T-helper 2 cell (primary cell): ENCODE measurements around the gene ADARB2.
"Not testable (repeated sequence)": the region's sequence is repeated elsewhere in the genome, so short reads cannot be mapped to it uniquely, and the experiment has no call there.

Experiments used
- DNase-seq, 5 experiments: peaks; one replicate each; pipeline versions ENCODE4 v3.0.0 to v3.0.0-alpha.2; 2012 to 2022

Gene ADARB2

GRCh38 chr10:1451362-1451888 is 285.9 kb downstream of the ADARB2 start:
- DNase-seq: no peak

DNA sequence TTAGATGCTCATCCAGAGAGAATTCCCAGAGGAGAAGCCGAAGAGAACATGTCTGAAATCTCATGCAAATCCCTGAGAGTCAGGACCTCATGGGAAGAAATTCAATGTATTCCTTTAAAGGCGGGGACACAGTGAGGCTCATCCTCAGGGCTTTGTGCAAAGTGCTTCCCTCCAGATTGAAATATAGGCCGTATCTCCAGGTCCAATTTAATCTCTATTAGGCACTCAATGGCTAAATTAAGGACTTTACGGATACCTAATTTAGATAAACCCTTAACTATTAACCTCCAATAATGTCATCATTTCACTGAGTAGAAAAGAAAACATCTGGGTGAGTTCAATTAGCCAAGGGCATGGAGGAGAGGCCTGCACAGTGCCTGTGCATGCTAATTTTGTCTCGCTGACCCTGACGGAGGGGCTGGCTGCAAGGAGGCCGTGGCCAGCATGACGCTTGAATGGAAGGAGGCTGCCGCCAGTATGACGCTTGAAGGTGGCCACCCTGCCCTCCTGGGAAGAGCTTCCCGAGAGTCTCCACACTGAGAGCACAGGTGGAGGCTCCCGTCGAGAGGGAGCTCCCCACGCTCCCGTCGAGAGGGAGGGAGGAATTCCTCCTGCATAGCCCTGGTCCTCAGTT is 287.6 kb downstream of the ADARB2 start:
- DNase-seq: no peak

- DNase-seq: no peak
Measured at GRCh38 chr10:1449021-1449420, 288.3 kb downstream of the ADARB2 start.

- no peak for DNase-seq
Measured at GRCh38 chr10:1448252-1448930, 288.9 kb downstream of the ADARB2 start.

GRCh38 chr10:1444826-1445225 is 292.5 kb downstream of the ADARB2 start:
- no peak for DNase-seq

DNA sequence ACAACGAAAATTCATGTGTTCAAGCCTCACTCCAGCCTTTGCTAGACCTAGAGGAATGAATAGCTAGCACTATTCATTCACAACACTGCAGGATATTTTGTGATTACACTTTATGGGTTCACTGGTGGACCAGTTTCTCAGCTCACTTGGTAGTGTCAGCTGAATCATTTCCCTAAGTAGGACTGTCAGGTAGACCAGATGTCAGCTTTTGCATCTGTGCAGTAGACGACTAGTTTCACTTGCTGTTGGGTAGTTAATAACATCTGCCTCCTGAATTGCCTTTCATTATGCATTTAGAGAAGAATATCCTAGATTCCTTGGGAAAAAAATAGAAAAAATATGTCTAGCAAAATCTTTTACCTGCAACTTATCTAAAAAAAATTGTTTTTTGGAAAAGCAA is 296.4 kb downstream of the ADARB2 start:
- DNase-seq: no peak

DNA sequence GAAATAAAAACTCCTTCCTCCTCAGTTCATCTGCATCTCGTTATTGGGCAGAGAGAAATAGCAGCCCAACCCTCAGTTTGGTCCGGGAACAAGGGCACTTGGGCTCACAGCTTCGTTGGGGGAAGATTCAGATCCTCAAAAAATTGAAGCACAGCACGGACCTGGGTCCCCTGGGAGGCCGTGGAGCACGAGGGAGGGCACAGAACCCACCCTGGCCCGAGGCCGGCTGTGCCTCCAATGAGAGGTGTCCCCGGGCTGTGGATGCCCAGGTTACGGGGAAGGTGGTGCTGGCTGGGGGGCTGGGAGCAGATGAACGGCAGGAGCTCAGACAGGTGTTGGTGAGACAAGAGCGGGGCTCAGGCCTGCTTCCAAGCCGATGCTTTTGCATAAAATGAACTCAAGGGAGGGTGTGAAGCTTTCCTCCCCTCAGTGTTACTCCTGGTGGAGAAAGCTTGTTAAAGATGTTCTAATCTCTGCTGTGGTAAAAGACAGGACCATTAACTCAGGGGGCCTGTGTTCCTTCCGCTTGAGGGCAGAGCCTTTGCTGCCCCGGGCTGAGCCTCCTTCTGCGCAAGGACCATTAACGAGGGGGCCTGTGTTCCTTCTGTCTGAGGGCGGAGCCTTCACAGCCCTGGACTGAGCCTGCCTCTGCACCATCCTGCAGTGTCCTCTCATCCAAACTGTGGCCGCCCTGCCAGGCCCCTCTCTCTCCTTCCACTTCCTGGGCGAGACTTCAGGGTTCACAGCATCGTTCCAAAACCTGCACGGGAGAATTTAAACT is 302.2 kb downstream of the ADARB2 start:
- DNase-seq: no peak

DNA sequence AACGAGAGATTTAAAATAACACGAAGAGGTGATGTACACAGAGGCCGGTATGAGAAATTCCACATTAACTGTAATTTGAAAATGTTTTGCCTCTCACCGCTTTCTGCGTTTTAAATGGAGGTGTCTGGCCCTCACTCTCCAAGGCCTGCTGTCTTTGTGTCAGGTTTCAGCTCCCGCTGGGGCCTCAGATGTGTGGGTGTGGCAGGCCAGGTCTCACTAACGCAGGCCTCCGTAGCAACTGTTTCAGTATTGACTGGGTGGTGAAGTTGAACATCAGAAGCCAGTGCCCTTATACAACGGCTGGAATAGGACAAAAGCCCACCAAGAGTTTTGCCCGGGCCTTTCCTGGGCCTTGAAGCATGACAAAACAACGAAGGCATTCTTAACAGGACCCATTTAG is 303.1 kb downstream of the ADARB2 start:
- no peak for DNase-seq

- no peak for DNase-seq
Measured at GRCh38 chr10:1432161-1432560, 305.2 kb downstream of the ADARB2 start.

GRCh38 chr10:1431229-1431628 is 306.1 kb downstream of the ADARB2 start:
- DNase-seq: no peak

DNA sequence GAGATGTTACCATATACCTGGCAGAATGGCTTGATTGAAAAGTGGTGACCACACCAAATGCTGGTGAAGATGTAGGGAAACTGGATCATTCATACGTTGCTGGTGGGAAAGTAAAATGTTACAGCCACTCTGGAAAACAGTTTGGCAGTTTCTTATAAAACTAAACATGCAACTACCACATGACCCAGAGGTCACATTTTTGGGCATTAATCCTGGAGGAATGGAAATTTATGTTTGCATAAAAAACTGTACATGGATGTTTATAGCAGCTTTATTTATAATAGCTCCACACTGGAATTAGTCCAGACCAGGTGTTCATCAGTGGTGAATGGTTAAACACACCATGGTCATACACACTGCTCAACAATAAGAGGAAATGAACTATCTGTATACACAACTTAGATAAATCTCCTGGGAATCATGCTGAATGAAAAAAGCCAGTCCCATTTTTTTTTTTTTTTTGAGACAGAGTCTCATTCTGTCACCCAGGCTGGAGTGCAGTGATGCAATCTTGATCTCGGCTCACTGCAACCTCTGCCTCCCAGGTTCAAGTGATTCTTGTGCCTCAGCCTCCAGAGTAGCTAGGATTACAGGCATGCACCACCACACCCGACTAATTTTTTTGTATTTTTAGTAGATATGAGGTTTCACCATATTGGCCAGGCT is 309.7 kb downstream of the ADARB2 start:
- not testable (repeated sequence) for DNase-seq

DNA sequence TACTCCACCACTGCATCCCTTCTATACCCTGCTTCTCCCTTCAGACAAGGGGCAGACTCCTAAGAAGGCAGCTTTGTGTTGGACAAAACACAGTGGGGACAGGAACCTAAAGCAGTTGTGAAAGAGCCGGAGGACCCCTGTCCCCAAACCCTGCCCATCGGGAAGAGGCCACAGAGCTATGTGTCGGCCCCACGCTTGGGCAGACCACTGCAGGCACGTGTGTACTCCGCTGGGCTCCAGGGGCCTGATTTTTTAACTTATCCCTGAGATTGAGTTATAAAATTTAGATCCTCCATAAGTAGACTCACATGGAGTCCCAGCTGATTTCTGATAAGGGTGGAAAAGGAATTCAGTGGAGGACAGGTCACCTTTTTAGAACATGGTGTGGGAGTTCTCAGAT is 310.5 kb downstream of the ADARB2 start:
- DNase-seq: no peak

DNA sequence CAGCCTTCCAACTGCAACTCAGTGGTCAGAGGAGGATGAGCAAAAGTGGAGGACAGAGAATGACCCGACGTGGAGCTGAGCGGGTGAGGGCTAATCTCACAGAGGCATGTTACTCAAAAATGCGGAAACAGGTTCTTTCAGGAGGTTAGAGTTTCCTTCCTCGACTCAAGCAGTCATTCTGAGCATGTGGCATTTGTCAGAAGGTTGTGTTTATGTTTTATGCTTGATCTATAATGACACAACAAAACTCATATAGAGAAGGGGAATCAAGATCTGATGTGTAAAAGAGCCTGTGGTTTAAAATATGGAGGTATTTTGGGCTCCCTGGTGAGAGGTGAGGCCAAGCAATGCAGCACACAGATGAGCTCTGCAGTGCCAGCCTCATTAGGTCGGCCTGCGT is 311.4 kb downstream of the ADARB2 start:
- peak in 1 of 5 experiments; percentile 68 for DNase-seq

DNA sequence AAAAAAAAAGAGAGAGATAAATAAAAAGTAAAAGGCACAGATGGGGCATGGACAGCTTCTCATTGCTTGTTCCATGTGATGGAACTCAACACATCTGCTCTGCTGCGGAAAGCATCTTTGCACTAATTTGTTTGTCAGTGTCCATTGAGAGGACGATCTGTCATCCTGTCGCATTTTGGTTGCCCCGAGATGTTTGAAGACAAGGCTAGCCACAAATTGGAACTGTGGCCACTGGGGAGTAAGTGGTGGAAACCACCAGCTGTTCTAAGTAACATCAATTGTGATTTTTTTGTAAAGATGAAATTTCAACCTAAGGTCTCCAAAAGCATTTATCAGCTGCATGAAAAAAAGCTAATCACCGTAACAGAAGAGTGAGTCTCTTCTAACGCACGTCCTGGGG is 312.7 kb downstream of the ADARB2 start:
- no peak for DNase-seq

DNA sequence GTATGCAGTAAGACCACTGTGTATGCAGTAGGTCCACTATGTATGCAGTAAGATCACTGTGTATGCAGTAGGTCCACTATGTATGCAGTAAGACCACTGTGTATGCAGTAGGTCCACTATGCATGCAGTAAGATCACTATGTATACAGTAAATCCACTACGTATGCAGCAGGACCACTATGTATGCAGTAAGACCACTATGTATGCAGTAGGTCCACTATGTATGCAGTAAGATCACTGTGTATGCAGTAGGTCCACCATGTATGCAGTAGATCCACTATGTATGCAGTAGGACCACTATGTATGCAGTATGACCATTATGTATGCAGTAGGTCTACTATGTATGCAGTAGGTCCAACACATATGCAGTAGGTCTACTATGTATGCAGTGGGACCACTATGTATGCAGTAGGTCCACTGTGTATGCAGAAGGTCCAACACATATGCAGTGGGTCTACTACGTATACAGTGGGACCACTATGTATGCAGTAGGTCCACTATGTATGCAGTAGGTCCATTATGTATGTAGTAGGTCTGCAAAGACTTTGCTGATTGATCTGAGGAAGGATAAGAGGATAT is 313.6 kb downstream of the ADARB2 start:
- DNase-seq: no peak

DNA sequence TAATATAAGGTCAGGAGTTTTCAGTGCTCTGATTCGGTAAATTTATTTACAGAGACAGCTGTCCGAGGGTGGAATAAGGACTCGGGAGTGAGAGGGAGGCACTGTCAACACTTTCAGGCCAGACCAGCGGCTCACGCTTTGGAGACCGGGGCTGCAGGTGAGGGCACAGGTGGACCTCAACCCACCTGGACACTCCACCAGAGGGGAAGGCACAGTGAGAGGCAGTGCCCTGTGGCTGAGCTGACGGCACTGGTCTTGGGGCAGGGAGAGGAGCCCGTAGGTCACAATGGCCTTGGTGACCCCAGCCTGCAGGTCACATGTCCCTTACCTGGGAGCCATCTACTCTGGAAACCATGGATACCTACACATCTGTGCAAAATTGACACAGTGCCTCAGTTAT is 315.1 kb downstream of the ADARB2 start:
- DNase-seq: no peak

- DNase-seq: peak in 4 of 5 experiments; percentile 2 to 68 (median 34)
Measured at GRCh38 chr10:1420661-1421362, 316.5 kb downstream of the ADARB2 start.

DNA sequence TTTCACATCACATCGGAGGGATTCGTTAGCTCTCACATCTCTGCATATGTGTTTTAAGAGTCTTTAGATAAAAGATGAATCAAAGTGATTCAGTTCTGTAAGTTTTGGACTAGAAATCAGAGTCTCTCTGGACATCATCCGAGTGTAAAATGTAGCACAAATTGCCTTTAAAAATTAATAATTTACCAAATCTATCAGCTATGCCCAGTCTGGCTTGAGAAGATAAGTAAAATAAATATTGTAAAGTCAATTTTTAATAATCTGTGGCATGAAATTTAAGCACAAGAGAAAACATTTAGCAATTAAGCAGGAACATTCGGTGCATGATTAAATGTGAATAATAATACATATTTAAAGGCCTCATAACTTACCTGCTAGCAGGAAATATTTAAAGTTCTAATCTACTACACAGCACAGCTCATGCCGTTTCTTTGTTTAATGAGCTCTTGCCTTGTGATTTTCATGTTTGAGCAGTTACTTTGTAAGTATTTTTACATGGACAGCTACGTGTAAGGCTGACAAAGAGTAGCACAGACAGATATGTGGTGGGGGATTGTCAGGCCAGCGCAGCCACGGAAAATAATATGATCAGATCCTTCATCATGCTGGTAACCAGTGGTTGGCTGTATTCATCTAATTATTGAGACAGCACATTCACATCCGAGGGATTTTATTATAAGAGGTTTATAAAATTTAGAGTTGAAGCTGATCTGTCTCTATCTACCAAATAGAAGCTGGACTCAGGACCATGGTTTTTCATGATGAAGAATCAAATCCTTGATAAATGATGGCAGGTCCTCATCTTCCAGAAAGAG is 317.3 kb downstream of the ADARB2 start:
- DNase-seq: no peak

DNA sequence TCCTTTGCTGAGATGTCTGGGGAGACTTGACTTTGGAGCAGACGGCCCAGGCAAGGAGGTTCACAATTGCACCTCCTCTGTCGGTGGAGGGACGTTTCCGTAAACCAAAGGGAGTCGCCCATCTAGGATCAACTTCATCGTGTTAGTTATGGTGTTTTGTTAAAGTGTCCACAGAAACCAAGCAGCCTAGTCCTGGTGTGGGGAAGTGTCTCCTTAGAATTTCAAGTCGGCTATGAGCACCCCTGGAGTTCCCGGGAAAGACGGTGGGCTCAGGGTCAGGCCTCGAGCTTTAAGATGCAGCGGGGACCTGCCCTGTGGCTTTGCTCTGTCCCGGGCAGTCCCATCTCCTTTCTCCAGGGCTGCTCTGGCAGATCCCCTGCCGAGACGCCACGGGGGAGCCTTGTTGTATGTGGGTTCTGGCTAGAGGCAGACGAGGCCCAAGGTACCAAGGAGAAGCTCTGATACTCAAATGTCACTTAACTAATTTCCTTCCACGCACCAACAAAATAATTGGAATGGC is 319.2 kb downstream of the ADARB2 start:
- DNase-seq: no peak

DNA sequence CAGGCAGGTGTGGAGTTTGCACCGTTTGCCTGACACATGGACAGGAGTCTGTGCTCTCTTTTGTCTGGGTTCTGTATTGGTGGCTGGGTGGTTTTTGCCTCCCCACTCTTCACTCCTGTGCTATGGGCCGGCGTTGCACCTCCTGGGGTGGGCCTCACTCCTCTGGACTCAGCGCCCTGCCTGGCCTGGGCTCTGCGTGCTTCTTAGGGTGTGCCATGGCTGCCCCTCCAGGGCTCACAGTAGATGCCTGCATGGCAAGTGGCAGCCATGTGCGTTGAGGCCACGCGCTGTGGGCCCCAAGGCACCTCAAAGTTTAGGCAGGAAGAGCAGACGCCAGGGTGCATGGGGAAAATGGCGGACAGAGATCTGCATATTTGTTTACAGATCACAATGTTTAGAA is 319.8 kb downstream of the ADARB2 start:
- DNase-seq: no peak
